HepG2 (cell line): Measurements from ENCODE around the gene MORN3. TPM values are rescaled to one million over a fixed set of nuclear protein-coding genes. Genes with fewer than 3 reads are reported as not detected.

ENCODE experiments used
- ATAC-seq: fragments of 200-7000 bp; cut with Tn5 transposase; 3 replicates; pipeline ENCODE4 v1.9.1; 2020; ENCODE audit warnings: mild to moderate bottlenecking, moderate library complexity
- BruUV-seq: library from RNA; stranded (reverse); fragments of 400-500 nt; replicated peaks from 2 replicates; lab custom pipeline; 2021; lab: Mats Ljungman, UMichigan
- CTCF ChIA-PET: fragments of 300-600 bp; formaldehyde crosslinking; extraction: SDS; loops from one replicate; lab custom pipeline; 2021; ENCODE audit warnings: low total read pairs, inconsistent platforms, low intra/inter-chr PET ratio; lab: Yijun Ruan, JAX
- POLR2A ChIA-PET: fragments of 350-600 bp; sonication (Branson Sonifier 250); formaldehyde crosslinking; loops from one replicate; lab custom pipeline; 2020; ENCODE audit warnings: antibody characterized with exemption, inconsistent platforms; lab: Yijun Ruan, JAX
- DNase-seq: peaks from one replicate; pipeline ENCODE4 v3.0.0-alpha.2; 2015; ENCODE audit warnings: low spot score
- FAIRE-seq: peaks from 3 replicates; lab custom pipeline; 2011; peaks lifted over from hg19 to GRCh38; lab: Jason Lieb, UNC
- H2AFZ ChIP-seq: one replicate; pipeline ENCODE4 v1.6.1; 2011; ENCODE audit warnings: low read length, inconsistent platforms
- H3K27ac ChIP-seq: fragments of 300-600 bp; 3 replicates; pipeline ENCODE4 v1.8.0; 2011; ENCODE audit warnings: mixed run types, mild to moderate bottlenecking, mixed read lengths, low read length, inconsistent platforms; ENCODE audit not compliant: insufficient read depth; ENCODE audit errors: extremely low read length
- H3K27me3 ChIP-seq, 2 experiments: fragments of 200-600 bp in 1 of 2; 2 replicates in 1 of 2; 3 replicates in 1 of 2; pipeline versions ENCODE4 v1.6.0 to v1.8.0; 2011; ENCODE audit warnings: low read length in 2 of 2, mild to moderate bottlenecking in 2 of 2, moderate library complexity in 2 of 2, inconsistent platforms in 1 of 2; ENCODE audit not compliant: insufficient read depth in 2 of 2, control insufficient read depth in 1 of 2
- H3K36me3 ChIP-seq, 2 experiments: fragments of 200-600 bp in 1 of 2; replicated peaks in 1 of 2; 2 replicates in 1 of 2; 3 replicates in 1 of 2; pipeline versions ENCODE4 v1.5.1 to v1.8.0; 2011; ENCODE audit warnings: low read length in 2 of 2, inconsistent platforms in 1 of 2; ENCODE audit not compliant: insufficient read depth in 2 of 2, control insufficient read depth in 1 of 2
- H3K4me1 ChIP-seq: 2 replicates; pipeline ENCODE4 v1.5.1; 2012; ENCODE audit warnings: low read length, inconsistent platforms; ENCODE audit not compliant: insufficient read depth
- H3K4me2 ChIP-seq: 2 replicates; pipeline ENCODE4 v1.6.0; 2011; ENCODE audit warnings: low read depth, low read length, inconsistent platforms
- H3K4me3 ChIP-seq, 3 experiments: fragments of 200-600 bp in 1 of 3; sonication (generic), shearing (Covaris generic) in 1 of 3; replicated peaks in 1 of 3; 2 replicates each; pipeline ENCODE4 v1.5.1; 2011 to 2016; ENCODE audit warnings: low read length in 3 of 3, inconsistent platforms in 2 of 3, low read depth in 2 of 3, mild to moderate bottlenecking in 2 of 3, control low read depth in 1 of 3, mixed read lengths in 1 of 3; ENCODE audit not compliant: insufficient read depth in 1 of 3
- H3K79me2 ChIP-seq: one replicate; pipeline ENCODE4 v1.6.1; 2011; ENCODE audit warnings: low read length, inconsistent platforms; ENCODE audit not compliant: insufficient read depth
- H3K9ac ChIP-seq: 2 replicates; pipeline ENCODE4 v1.6.0; 2011; ENCODE audit warnings: mild to moderate bottlenecking, low read depth, low read length, inconsistent platforms; ENCODE audit not compliant: insufficient read depth
- H3K9me3 ChIP-seq: 2 replicates; pipeline ENCODE4 v1.5.1; 2012; ENCODE audit warnings: mild to moderate bottlenecking, low read length
- H4K20me1 ChIP-seq: 2 replicates; pipeline ENCODE4 v1.6.0; 2011; ENCODE audit warnings: inconsistent platforms, mild to moderate bottlenecking, low read length, moderate library complexity; ENCODE audit not compliant: insufficient read depth
- HDAC1 ChIP-seq: sonication (generic); formaldehyde crosslinking; IDR thresholded peaks from 2 replicates; pipeline ENCODE4 v1.5.1; 2020; ENCODE audit warnings: mild to moderate bottlenecking, missing genetic modification reagents
- HNF4A ChIP-seq: sonication (generic); formaldehyde crosslinking; IDR thresholded peaks from 2 replicates; pipeline ENCODE4 v1.4.0; 2020; ENCODE audit warnings: missing genetic modification reagents
- ZHX2 ChIP-seq, 2 experiments: sonication (generic) in 1 of 2; formaldehyde crosslinking in 1 of 2; IDR thresholded peaks; 2 replicates each; pipeline versions ENCODE4 v1.6.1 to v1.9.0; 2014 to 2022; ENCODE audit warnings: antibody characterized with exemption in 1 of 2, borderline replicate concordance in 1 of 2, inconsistent platforms in 1 of 2, low read depth in 1 of 2, missing genetic modification reagents in 1 of 2
- ZMYM3 ChIP-seq: sonication (generic); formaldehyde crosslinking; IDR thresholded peaks from 2 replicates; pipeline ENCODE4 v1.5.1; 2020; ENCODE audit warnings: mild to moderate bottlenecking, missing genetic modification reagents
- ZMYM4 ChIP-seq: sonication (generic); formaldehyde crosslinking; IDR thresholded peaks from 2 replicates; pipeline ENCODE4 v1.8.1; 2023; ENCODE audit warnings: mild to moderate bottlenecking, missing genetic modification reagents
- ZNF251 ChIP-seq: sonication (generic); formaldehyde crosslinking; IDR thresholded peaks from 2 replicates; pipeline ENCODE4 v1.9.0; 2021; ENCODE audit warnings: mild to moderate bottlenecking, missing genetic modification reagents
- WGBS: methylation state at CpG from one replicate; pipeline ENCODE4 v1.1.6; 2017; ENCODE audit warnings: low lambda C conversion rate; 5-methylcytosine and 5-hydroxymethylcytosine counted together
- in situ Hi-C: cut with HindIII; loops from 2 replicates; pipeline ENCODE4 v1.10.0; 2017; ENCODE audit warnings: low pct_unique_long_range_greater_than_20kb; ENCODE audit not compliant: extremely low pct_ligation_motif_present
- intact Hi-C: fragments of 100-400 bp; cut with micrococcal nuclease; formaldehyde crosslinking; loops from one replicate; pipeline ENCODE4 v1.10.0; 2022; ENCODE audit not compliant: unreplicated experiment
- polyA plus RNA-seq, 8 experiments: library from polyadenylated mRNA; depleted of rRNA in 3 of 8; stranded (reverse) in 7 of 8; unstranded in 1 of 8; fragments of >200 nt; fragmentation: Illumina TruSeq in 4 of 8; extraction: Trizol in 4 of 8; gene quantifications; 2 replicates each; pipeline versions ENCODE4 v1.2.1 to v1.2.3, GENCODE V29; 2011 to 2016; ENCODE audit warnings: low read depth in 4 of 8, missing spikeins in 1 of 8, mixed read lengths in 1 of 8; ENCODE audit not compliant: insufficient read depth in 1 of 8
- total RNA-seq, 5 experiments: library from RNA; depleted of rRNA; stranded (reverse); fragments of >200 nt; fragmentation: Illumina TruSeq; extraction: Trizol; gene quantifications; 2 replicates each; pipeline ENCODE4 v1.2.3, GENCODE V29; 2016; ENCODE audit warnings: low read depth in 1 of 5
- TF ChIP-seq, protein P1 (sequence below): sonication (generic); formaldehyde crosslinking; IDR thresholded peaks from 2 replicates; pipeline ENCODE4 v1.8.1; 2022; ENCODE audit warnings: low read depth, mild to moderate bottlenecking, missing genetic modification reagents
- TF ChIP-seq, protein P2 (sequence below): sonication (generic); formaldehyde crosslinking; IDR thresholded peaks from 2 replicates; pipeline ENCODE4 v1.8.0; 2022; ENCODE audit warnings: missing genetic modification reagents, mild to moderate bottlenecking, borderline replicate concordance
- TF ChIP-seq, protein P3 (sequence below): IDR thresholded peaks from 2 replicates; pipeline ENCODE4 v1.6.1; 2012; ENCODE audit warnings: low read depth, low read length, improper control_type of control experiment

Gene MORN3
- total and polyA plus RNA-seq, 2 of the 13 experiments (the other 11 are each of a cell fraction or from before 2014, with no cell fraction given): 1.1 to 2.0 TPM

GRCh38 chr12:121638298-121639202 lies 30.9 kb downstream of the MORN3 start:
- no peak overlapping the region for H3K9ac ChIP-seq
- no peak for FAIRE-seq
- H3K27me3 ChIP-seq: no peaks in the 10 kb centered on the region
- H3K36me3 ChIP-seq: peaks cover 3% of the 10 kb centered on the region in 2 experiments; a peak in 2 of 5 replicates
- ChIA-PET POLR2A (no interaction called here), CTCF (no interaction called here)
- intact Hi-C loops (no loop called here), in situ Hi-C loops (no loop called here)
- H4K20me1 ChIP-seq: no peaks in the 10 kb centered on the region
- no peak overlapping the region for H3K27ac ChIP-seq
- BruUV-seq: no TSS peak
- H3K4me2 ChIP-seq: no peak overlapping the region
- peaks cover 9% of the 10 kb centered on the region; the same call in 1 of the 2 replicates for H3K4me1 ChIP-seq
- DNase-seq: no peak
- no peak overlapping the region for H2AFZ ChIP-seq
- H3K4me3 ChIP-seq: no peak overlapping the region
- H3K79me2 ChIP-seq: peaks cover 2% of the 10 kb centered on the region
- WGBS: 89% methylated on average over 12 of the region's 14 CpGs
- no peaks in the 10 kb centered on the region for H3K9me3 ChIP-seq
- ATAC-seq: peak; percentile 48
- TF ChIP-seq, protein P1, sequence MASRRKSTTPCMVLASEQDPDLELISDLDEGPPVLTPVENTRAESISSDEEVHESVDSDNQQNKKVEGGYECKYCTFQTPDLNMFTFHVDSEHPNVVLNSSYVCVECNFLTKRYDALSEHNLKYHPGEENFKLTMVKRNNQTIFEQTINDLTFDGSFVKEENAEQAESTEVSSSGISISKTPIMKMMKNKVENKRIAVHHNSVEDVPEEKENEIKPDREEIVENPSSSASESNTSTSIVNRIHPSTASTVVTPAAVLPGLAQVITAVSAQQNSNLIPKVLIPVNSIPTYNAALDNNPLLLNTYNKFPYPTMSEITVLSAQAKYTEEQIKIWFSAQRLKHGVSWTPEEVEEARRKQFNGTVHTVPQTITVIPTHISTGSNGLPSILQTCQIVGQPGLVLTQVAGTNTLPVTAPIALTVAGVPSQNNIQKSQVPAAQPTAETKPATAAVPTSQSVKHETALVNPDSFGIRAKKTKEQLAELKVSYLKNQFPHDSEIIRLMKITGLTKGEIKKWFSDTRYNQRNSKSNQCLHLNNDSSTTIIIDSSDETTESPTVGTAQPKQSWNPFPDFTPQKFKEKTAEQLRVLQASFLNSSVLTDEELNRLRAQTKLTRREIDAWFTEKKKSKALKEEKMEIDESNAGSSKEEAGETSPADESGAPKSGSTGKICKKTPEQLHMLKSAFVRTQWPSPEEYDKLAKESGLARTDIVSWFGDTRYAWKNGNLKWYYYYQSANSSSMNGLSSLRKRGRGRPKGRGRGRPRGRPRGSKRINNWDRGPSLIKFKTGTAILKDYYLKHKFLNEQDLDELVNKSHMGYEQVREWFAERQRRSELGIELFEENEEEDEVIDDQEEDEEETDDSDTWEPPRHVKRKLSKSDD (CRISPR knock-in tag): no peak
- TF ChIP-seq ZHX2 (IDR thresholded peaks at IDR 0.05; ENCODE audit: low read depth) (no peak), ZHX2 (CRISPR knock-in tag; IDR thresholded peaks at IDR 0.05; ENCODE audit: borderline replicate concordance) (no peak), ZMYM4 (CRISPR knock-in tag) (no peak), ZMYM3 (peak; percentile 42; the same call in 1 of the 2 replicates), HNF4A (CRISPR knock-in tag) (peak; percentile 45; the same call in 1 of the 2 replicates), ZNF251 (no peak), HDAC1 (no peak)
- TF ChIP-seq, protein P2, sequence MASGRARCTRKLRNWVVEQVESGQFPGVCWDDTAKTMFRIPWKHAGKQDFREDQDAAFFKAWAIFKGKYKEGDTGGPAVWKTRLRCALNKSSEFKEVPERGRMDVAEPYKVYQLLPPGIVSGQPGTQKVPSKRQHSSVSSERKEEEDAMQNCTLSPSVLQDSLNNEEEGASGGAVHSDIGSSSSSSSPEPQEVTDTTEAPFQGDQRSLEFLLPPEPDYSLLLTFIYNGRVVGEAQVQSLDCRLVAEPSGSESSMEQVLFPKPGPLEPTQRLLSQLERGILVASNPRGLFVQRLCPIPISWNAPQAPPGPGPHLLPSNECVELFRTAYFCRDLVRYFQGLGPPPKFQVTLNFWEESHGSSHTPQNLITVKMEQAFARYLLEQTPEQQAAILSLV (CRISPR knock-in tag): no peak
- TF ChIP-seq, protein P3, sequence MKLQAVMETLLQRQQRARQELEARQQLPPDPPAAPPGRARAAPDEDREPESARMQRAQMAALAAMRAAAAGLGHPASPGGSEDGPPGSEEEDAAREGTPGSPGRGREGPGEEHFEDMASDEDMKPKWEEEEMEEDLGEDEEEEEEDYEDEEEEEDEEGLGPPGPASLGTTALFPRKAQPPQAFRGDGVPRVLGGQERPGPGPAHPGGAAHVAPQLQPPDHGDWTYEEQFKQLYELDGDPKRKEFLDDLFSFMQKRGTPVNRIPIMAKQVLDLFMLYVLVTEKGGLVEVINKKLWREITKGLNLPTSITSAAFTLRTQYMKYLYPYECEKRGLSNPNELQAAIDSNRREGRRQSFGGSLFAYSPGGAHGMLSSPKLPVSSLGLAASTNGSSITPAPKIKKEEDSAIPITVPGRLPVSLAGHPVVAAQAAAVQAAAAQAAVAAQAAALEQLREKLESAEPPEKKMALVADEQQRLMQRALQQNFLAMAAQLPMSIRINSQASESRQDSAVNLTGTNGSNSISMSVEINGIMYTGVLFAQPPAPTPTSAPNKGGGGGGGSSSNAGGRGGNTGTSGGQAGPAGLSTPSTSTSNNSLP: no peak
